ENCODE data around the gene MLPH.
"Not testable (repeated sequence)": the region's sequence is repeated elsewhere in the genome, so short reads cannot be mapped to it uniquely, and the experiment has no call there.

Gene MLPH

DNA sequence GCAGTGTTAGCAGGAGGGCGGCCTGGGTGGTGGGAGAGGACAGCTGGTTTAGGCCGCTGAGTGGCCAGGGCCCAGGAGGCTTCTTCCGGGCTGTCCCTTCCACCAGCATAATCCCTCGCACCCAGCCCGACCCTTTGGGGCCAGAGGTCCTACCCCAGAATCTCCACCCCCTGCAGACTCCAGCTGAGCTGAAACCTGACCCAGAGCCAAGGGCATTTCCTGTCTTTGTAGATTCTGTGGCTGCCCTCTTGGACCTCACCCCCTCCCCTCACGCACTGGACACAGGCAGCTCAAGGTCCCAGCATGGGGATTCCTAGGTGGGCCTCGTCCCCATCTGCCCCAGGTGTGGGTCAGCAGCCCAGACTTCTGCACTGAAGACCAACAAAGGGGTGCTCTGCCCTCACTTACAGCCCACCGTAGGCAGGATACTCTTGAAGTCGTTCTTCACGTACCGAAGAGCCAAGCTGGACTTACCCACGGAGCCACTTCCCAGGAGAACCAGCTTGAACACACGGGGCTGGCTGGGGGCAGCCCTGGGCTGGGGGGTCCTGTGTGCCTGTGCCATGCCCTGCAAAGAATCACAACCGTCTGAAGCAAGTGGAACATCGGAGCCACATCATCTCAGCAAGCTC lies 98.7 kb downstream of the MLPH start:
- no peak for DNase-seq (ENCODE audit: low read depth in 2 of 2)

DNA sequence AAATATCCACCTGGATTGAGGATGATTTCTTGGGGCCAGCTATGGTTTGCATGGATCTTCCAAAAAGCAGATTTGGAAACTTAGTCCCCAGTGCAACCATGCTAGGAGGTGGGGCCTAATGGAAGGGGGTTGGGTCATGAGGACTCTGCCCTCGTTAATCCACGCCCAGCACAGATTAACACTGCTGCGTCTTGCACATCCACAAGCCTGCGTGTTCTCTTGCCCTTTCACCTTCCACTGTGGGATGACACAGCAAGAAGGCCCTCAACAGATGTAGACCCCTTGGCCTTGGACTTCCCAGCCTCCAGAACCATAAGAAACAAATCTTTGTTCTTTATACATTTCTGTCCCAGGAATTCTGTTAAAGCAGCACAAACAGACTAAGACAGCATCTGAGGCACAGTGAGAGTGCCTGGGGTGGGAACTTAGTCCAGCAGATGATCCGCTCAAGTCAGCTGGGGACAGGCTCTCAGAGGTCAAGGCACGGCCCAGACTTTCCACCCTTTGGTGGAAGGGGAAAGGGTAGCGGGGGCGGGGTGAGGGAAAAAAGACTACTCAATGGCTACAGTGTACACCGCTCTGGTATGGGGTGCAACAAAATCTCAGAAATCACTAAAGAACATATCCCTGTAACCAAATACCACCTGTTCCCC lies 101.1 kb downstream of the MLPH start:
- DNase-seq (ENCODE audit: low read depth in 2 of 2) = no peak

DNA sequence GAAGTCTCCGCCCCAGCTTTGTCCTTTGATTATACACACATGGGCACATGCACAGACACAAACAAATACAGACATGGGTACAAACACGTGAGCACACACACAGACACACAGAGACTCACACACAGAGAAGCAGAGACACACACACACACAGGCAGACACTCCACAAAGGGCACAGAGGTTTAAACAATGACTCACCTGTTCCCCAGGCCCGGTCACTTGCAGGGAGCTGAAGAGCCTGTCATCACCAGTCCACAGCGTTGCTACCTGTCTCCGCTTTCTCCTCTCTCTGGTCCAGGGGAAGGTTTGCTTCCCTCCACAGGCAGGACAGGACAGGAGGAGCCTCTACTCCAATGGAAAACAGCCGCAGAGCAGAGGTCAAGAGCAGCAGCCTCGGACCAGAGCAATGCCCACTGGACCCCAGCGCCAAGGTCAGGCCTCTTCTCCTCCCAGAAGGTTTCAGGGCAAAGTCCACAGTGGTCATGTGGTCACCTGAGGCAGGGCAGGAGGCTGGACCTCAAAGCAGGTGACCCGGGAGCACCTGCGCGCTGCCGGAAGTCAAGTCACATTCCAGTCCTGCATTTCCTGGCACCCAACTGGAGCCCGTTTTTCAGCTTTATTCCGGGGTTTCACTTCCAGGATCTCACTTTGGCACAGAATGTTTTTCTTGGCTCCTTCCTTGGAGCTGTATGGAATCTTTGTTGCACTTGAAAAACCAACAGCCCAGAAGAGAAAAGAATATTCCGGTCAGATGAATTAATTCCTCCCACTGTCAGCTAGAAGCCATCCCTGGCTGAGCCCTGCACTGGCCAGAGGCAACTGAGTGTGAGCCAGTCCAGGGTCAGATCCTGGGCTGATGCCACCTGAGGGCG lies 103.5 kb downstream of the MLPH start, which contains the start of gene RAB17:
Gene RAB17, minus strand, starts transcription at position 463 of the 869 bp plus-strand sequence. CDS start 4,580 bp downstream, outside the sequence.
- no peak for DNase-seq (ENCODE audit: low read depth in 2 of 2)

DNA sequence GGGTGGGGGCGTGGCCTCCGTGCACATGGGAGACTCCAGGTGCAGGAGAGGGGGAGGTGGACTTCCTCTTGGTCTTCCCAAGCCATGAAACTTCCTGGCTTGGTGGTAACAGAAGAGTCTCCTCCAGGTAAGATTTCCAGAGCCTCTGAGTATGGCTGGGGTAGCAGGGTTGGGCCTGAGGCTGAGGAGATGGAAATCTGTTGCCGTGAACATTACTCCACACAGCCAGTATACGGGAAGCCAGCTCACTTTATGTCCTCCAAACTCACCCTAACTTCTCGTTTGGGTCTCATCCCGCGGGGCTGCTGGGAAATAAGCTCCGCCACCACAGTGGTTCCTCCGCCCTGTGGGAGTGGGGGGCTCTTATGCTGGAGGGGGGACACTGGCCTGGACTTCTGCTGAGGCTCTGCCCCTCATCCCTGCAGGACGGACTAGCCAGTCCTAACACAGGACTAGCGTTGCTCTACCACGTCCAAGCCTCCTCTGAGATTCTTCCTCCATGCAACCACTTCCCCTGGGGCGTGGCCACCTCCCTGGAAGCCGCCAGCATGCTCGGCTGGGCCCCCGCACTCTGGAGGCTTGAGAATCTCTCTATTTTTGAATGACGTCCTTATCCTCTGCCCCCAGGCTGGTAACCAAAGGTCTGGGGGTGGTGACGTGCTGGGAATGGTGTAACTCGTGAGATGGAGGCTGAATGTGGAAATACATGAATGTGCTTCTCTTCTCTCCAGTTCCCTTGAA lies 104.3 kb downstream of the MLPH start:
- no peak for DNase-seq (ENCODE audit: low read depth in 2 of 2)

DNA sequence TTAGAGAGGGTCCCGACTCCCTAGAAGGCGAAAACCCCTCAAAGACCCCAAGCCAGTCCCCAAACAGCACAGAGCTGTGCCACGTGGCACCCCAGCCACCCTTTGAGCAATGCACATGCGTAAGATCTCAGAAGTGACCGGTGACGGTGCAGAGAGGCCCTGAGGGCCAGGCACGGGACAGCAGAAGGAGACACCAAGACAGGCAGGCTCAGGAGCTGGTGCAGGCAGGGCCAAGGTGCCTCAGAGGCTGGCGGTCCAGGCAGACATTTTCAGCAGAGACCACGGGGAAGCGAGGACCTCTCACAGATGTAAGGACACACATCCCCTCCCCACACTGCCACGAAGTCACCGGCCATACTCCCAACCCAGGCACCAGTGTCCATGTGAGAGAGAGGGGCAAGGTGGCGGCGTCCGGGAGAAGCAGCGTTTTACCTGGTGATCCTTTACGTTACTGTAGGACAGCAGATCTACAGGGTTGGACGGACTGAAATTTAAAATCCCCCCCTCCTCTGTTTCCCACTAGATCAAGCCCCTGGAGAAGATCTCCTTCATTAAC lies 105.5 kb downstream of the MLPH start:
- no peak for DNase-seq (ENCODE audit: low read depth in 2 of 2)

DNA sequence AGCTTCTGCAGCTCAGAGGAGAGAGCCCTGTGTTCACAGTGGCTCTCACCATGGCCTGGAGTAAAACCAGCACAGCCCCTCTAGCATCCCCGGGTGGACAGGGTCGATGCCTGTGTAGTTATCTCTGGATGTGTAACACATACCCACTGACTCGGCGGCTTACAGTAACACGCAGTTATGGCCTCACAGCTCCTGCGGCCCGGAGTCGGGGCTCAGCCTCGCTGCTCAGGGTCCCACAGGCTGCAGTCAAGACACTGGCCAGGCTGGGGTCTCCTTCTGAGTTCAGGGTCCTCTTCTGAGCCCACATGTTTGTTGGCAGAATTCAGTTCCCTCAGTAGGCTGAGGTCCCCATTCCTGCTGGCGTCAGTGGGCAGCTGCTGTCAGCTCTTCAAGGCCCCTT lies 106.0 kb downstream of the MLPH start:
- DNase-seq (ENCODE audit: low read depth in 2 of 2) = no peak

DNA sequence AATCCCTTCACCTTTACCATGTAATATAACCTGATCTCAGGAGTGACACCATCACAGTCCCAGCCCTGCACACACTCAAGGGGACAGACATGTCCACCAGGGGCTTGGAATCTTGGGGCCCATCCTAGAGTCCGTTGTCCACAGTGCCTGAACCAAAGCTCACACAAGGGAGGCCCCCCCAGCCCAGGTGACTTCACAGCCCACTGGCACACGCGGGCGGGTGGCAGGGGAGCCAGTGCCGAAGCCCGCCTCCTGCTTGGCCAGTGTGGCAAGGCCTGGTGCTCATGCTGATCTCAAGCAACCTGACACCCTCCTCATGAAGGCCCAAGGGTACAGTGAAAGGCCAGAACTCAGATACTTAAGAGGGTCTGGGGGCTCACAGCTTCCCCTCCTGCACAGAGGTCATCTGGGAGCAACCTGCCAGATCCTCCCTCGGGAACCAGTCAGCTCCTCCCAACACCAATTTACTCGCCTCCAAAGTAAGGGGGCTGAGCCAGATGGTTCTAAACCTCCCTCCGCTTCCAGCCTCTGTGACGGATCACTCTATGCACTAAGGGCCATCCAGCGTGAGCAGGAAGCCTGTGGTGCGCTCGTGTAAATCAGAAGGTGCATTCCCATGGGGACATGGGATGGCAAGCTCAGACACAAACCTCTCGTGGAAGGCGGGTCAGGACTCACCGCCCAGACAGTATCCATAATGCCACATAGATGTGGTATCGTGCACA lies 106.7 kb downstream of the MLPH start:
- DNase-seq (ENCODE audit: low read depth in 2 of 2) = no peak

DNA sequence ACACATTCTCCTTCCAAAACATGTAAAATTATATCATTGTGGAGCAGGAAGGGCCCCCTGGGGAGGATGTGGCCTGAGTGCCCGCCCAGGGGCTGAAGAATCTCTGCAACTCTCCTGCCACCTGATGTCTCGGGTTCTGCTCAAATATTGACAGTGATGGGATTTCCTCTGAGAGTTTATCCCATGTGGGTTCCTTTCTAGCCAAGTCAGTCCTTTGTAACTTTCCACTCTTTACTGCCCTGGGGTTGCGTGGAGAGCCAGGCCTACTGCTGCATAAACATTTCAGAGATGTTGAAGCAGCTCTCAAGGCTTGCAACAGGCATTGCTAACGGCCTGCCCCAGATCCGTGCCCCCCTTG lies 107.4 kb downstream of the MLPH start:
- DNase-seq (ENCODE audit: low read depth in 2 of 2) = no peak

DNA sequence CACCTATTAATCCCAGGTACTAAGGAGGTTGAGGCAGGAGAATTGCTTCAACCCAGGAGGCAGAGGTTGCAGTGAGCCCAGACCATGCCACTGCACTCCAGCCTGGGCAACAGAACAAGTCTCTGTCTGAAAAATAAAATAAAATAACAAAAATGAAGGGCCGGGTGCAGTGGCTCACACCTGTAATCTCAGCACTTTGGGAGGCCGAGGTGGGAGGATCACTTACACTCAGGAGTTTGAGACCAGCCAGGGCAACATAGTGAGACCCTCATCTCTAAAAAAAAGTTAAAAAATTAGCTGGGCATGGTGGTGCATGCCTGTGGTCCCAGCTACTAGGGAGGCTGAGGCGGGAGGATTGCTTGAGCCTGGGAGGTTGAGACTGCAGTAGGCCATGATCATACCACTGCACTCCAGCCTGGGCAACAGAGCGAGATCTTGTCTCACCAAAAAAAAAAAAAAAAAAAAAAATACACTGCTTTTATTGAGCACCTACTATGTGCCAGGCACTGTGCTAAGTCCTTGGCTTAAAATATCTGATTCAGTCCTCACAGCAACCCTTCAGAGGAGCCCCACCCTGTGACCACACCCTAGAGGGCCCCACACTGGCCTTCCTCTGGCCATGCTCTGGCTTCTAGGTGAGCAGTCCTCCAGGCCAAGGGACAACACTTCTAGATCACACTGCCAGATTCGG lies 108.9 kb downstream of the MLPH start:
- not testable (repeated sequence) for DNase-seq (ENCODE audit: low read depth in 2 of 2)

DNA sequence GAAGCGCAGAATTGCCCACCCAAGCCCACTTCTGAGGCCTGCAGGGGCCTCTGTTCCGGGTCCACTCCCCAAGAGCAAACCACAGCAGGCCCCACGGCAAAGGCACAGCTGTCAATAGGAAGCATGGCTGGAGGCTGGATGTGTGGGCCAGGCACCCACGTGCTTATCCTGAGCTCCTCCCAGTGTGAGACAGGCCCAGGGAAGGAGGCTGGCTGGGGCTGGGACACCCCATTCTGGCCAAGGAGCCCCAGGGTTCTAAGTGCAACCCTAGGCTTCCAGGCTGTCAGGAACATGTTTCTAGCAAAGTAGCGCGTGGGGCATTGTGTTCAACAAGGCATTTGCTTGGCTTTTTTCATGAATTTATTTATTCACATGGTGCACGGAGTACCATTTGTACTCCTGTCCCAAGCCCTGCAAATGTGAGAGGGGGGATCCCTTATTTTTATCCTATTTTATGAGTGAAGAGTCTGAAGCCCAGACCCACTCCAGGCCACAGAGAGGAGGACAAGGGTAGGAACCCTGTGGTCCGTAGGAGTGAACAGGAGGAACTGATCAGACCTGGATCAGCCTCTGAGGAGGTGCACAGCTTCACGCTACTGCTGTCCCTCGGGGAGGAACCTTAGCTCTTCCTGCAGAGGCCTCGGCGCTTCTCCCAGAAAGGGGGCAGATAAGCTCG lies 109.6 kb downstream of the MLPH start:
- DNase-seq (ENCODE audit: low read depth in 2 of 2) = no peak

DNA sequence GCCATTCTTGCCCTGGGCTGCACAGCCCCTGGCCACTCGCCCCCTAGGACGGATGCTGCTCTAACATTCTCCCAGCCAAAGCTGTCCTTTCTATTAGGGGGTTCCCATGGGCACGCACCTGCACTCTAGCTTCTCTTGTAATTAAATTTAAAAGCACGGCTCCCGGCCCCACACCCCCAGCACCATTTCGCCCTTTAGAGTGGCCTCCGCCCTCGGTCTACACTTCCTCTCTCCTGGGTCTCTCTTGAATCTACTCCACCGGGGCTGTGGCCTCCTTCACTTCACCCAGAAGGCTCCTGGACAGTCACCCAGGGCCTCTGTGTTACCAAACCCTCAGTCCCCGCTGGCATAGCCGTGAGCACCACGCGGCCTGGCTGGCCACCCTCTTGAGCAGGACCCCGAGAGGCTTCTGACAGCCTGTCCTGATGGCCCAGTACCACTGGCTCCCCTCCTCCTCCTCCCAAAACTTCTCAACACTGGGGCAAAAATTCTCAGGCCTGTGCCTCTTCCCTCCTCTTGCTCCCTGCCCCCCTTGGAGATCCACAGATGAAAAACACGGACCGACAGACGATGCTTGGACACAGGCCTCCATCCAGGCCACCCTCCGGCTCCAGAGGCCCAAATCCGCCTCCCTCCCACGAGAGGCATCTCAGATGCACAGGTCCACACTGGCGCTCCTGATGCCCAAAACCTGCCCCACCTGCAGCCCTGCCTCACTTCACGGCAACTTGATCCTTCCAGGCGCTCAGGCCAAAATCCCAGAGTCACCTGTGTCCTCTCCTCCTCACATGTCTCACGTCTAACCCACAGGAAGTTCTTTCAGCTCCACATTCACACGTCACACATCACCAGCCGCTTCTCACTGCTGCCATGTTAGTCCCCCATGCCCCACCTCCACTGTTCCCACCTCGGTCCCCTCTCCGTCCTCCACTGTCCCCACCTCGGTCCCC lies 110.4 kb downstream of the MLPH start:
- DNase-seq (ENCODE audit: low read depth in 2 of 2) = no peak

DNA sequence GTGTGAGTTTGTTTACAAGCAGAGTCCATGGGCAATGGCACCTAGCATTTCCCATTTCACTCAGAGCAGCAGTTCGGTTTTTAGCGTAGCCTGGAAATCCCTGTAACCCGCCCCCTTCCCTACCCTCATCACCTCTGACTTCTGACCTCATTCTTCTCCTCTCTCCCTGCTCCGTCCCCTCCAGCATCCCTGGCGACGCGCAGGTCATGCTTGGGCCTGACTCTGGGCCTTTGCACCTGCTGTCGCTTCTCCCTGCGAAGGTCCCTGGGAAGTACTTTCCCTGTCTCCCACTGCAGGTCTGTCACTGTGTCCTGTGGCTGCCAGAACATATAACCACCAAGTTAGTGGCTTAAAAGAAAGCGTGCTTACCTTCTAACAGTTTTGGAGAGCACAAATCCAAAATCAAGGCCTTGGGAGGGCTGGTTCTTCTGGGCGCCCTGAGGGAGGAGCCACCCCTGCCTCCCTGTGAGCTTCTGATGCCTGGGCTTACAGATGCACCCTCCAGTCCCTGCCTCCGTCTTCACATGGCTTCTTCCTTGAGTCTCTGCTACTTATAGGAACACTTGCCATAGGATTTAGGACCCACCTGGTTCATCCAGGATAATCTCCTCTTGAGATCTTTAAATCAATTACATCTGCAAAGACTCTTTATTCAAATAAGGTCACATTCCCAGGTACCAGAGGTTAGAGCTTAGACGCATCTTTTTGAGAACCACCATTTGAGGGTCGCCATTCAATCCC lies 111.6 kb downstream of the MLPH start:
- no peak for DNase-seq (ENCODE audit: low read depth in 2 of 2)

DNA sequence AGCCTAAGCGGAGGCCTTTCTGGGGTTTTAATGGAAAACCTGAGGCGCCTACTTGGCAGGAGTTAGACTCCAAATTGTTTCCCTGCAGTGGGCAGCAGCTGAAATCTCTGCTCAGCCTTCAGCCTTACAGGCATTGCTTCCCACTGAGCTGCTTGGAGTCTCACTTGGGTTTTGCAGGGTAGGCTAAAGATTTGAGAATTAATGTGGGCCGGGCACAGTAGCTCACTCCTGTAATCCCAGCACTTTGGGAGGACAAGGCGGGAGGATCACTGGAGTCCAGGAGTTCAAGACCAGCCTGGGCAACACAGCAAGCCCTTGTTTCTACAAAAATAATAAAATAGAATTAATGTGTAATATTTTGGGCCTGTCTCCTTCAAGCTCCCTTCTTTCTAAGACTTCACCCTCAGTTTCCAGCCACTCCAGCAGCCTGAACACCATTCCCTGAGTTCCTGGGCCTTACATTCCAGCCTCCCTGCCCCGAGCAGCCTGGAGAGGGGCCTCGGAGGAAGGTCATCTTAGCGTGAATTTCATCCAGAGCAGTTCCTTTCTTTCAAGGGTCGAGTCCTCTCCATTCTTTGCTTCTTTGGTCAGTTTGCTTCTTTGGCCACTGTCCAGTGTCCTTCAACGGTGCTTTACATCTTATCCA lies 112.5 kb downstream of the MLPH start:
- DNase-seq (ENCODE audit: low read depth in 2 of 2) = no peak

DNA sequence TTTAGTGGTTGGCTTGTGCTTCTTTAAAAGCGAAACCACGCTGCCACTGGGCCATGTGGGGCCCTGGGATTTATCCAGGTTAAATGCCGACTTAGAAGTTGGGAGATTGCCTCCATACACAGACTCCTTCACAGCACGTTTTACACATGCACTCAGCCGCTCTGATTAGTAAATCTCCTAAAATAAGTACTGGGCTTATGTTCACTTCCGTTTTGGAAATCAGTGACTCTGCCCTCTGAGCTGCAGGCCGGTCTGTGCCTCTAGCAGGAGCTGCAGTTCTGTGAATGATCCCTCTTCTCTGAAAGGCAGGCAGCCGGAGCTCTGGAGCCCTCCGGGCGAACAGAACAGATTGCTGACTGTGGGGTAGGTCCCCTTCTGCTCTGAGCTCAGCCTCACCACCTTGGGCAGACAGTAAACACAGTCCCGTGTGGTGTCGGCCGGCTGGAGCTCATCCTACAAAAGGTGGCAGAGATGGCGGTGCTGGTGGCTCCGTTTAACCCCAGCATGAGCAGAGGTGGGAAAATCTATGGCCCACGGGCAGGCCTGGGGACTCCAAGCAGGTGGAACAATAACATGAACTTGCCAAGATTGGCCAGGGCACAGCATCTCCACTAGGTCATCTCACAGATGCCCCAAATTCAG lies 113.3 kb downstream of the MLPH start:
- no peak for DNase-seq (ENCODE audit: low read depth in 2 of 2)

DNA sequence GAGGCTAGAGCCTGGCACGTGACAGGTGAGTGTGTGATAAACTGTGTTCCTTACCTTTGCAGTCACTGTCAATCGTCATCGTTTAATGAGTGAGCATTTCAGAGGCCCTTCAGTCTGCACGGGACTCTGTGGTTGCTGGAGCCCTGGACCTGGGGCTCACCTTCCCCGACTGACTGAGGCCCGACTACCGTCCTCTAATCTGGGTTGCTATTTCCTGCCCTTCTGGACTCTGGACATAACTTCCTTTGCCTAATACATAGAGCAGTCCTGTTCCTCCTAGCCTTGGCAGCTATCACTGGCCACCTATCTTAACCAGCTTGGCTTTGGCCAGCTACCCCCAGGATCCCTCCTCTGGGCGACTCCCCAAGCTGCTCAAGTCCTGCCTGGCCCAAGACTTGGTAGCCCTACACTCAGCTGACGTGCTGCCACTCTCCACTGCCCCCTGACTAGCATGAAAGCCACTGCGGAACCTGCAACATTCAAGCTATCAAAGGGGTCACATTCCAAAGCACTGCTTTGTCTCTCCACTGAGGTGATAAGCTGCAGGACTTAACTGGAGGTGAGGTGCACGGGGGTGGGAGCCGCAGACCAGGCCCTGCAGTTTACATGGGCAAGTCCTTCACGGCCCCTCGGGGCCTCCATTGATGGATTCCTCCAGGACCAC lies 114.5 kb downstream of the MLPH start:
- no peak for DNase-seq (ENCODE audit: low read depth in 2 of 2)

DNA sequence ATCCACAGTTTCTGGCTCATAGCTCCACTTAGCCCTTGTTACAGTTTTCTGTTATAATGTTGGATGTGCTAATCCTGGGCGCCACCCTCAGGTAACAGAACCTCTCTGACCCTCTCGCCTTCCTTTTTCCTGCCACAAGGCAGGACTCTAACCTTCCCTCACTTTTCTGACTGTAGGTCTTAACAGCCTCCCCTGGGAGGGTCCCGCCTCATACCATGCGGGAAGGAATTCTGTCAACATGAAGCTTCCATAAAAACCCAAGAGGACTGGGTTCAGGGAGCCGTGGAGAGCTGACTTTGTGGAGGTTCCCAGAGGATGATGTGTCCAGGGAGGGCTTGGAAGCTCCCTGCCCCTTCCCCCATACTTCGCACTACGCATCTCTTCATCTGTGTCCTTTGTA lies 115.4 kb downstream of the MLPH start:
- no peak for DNase-seq (ENCODE audit: low read depth in 2 of 2)
